ENCODE results near the gene ACP2. TPM values are rescaled to one million over a fixed set of nuclear protein-coding genes. Genes with fewer than 3 reads are reported as not detected.

Gene ACP2
- total RNA-seq, 5 donors from 2014 or later (not counting 1 experiment from before 2014, with no cell fraction given): 16.2 to 26.8 (median 21.9) TPM

DNA sequence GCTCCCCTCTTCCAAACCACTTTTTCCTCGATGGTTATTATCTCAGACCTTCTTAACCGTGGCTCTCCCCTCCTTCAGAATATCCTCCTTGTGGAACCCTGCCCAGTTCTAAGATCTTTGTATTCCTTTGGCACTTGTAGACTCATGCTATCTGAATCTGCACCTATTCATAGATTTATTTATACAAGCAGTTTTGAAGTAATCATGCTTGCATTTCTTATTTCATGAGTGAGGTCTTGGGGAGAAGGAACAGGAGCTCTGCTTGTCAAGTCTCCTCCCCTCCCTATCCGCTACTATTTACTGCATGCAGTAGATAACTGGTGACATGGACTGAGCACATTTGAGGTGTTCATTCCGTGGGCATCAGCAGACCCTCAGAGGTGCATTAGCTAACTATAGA, 15.9 kb upstream of the ACP2 start:
- Histone ChIP-seq H3K36me3 (ENCODE audit: control insufficient read depth in 2 of 2, extremely low read depth in 1 of 2, insufficient read depth in 1 of 2, low read length in 1 of 2) (no peaks in the 10 kb centered on the region), H3K27ac (ENCODE audit: low read length) (no peak overlapping the region), H3K4me3 (ENCODE audit: control insufficient read depth in 1 of 2, extremely low read depth in 1 of 2, low read length in 1 of 2) (no peak overlapping the region), H3K4me1 (ENCODE audit: control insufficient read depth in 1 of 2, extremely low read depth in 1 of 2, insufficient read depth in 2 of 2, low read length in 2 of 2) (peaks cover 11 to 27% of the 10 kb centered on the region in 2 experiments), H3K27me3 (replicated peaks in 1 of 2; ENCODE audit: control insufficient read depth in 2 of 2, extremely low read depth in 1 of 2, insufficient read depth in 2 of 2, low read length in 1 of 2) (no peaks in the 10 kb centered on the region), H3K9me3 (no peaks in the 10 kb centered on the region)
- no peak for ATAC-seq (replicated peaks in 1 of 4)
- H3K36me3 Mint-ChIP-seq: no peaks in the 10 kb centered on the region
- no peaks in the 10 kb centered on the region for H3K9me3 Mint-ChIP-seq
- no peak for DNase-seq
- peaks cover 20 to 36% (median 36%) of the 10 kb centered on the region in 3 donors for H3K4me1 Mint-ChIP-seq
- H3K27ac Mint-ChIP-seq: peak overlapping the region; percentile 63 to 73
- H3K27me3 Mint-ChIP-seq: no peaks in the 10 kb centered on the region
- POLR2A ChIA-PET: interaction anchor here in 1 of 2 donors (0.6 kb wide), 1 partner anchor 1138 kb away, joined by 7 read pairs; no protein-coding TSS in a partner anchor
- H3K4me3 Mint-ChIP-seq: no peak overlapping the region
- WGBS (ENCODE audit: insufficient coverage): 100% methylated on average over 1 of the region's 4 CpGs
- CTCF ChIA-PET: no interaction called here

DNA sequence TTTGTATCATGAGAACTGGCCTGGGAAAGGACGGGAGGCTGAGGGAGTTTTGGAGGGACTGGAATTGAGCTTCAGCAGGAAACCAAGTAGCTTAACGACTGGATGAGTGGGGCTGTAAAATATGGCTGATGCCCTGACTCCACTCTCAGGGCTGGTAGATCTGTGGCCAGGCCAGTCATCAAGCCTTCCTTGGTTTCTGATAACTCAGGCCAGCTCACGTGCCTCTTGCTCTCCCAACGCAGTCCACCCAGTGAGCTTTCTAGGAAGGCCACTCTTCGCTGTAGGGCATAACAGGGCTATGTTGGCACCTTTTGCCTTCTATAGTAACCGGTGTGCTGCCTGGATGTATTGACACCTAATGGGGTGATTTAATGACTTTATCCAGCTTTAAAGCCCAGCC, 15.5 kb upstream of the ACP2 start:
- no peak overlapping the region for H3K4me3 Mint-ChIP-seq
- WGBS (ENCODE audit: insufficient coverage): 93% methylated on average over 5 of the region's 6 CpGs
- CTCF ChIA-PET: no interaction called here

DNA sequence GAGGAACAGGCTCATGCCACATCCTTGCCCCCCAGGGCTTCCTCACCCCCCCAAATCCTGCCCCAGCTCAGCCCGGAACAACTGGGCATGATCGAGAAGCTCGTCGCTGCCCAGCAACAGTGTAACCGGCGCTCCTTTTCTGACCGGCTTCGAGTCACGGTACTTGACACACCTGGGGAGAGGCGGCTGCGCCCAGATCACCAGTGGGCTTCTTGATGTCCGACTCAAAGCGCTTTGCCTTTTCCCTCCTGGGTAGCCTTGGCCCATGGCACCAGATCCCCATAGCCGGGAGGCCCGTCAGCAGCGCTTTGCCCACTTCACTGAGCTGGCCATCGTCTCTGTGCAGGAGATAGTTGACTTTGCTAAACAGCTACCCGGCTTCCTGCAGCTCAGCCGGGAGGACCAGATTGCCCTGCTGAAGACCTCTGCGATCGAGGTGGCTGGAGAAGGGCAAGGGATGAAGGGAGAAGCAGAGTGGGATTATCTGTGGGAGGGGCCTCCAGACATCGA, 12.7 kb upstream of the ACP2 start:
- POLR2A ChIA-PET: no interaction called here
- no peaks in the 10 kb centered on the region for H3K27me3 ChIP-seq (replicated peaks in 1 of 2; ENCODE audit: control insufficient read depth in 2 of 2, extremely low read depth in 1 of 2, insufficient read depth in 2 of 2, low read length in 1 of 2)
- no peak overlapping the region for H3K4me3 ChIP-seq (ENCODE audit: control insufficient read depth in 1 of 2, extremely low read depth in 1 of 2, low read length in 1 of 2)
- Mint-ChIP-seq H3K4me3 (no peak overlapping the region), H3K27me3 (no peaks in the 10 kb centered on the region), H3K36me3 (no peaks in the 10 kb centered on the region), H3K27ac (no peak overlapping the region), H3K9me3 (no peaks in the 10 kb centered on the region), H3K4me1 (peaks cover 11 to 23% (median 22%) of the 10 kb centered on the region in 3 donors)
- no peak overlapping the region for H3K27ac ChIP-seq (ENCODE audit: low read length)
- no peak for DNase-seq
- H3K36me3 ChIP-seq (ENCODE audit: control insufficient read depth in 2 of 2, extremely low read depth in 1 of 2, insufficient read depth in 1 of 2, low read length in 1 of 2): no peaks in the 10 kb centered on the region
- CTCF ChIA-PET: interaction anchor here in 1 of 2 donors (0.5 kb wide), 1 partner anchor 25 kb away, joined by 3 read pairs; no protein-coding TSS in a partner anchor
- WGBS (ENCODE audit: insufficient coverage): 95% methylated on average over 19 of the region's 22 CpGs
- no peak for ATAC-seq (replicated peaks in 1 of 4)
- H3K4me1 ChIP-seq (ENCODE audit: control insufficient read depth in 1 of 2, extremely low read depth in 1 of 2, insufficient read depth in 2 of 2, low read length in 2 of 2): peaks cover 2 to 20% of the 10 kb centered on the region in 2 experiments
- H3K9me3 ChIP-seq: no peaks in the 10 kb centered on the region

More for the DNA sequence above, 15.5 kb upstream of the ACP2 start:
- ATAC-seq (replicated peaks in 1 of 4) (no peak), DNase-seq (no peak)
- H3K27me3 ChIP-seq (replicated peaks in 1 of 2; ENCODE audit: control insufficient read depth in 2 of 2, extremely low read depth in 1 of 2, insufficient read depth in 2 of 2, low read length in 1 of 2): no peaks in the 10 kb centered on the region
- POLR2A ChIA-PET: interaction anchor here in 1 of 2 donors (0.6 kb wide), 2 partner anchors 453 to 1138 kb away, joined by 3 to 7 read pairs; no protein-coding TSS in a partner anchor
- Mint-ChIP-seq H3K27ac (peak overlapping the region in 1 of 2 donors; percentile 73), H3K36me3 (no peaks in the 10 kb centered on the region), H3K9me3 (no peaks in the 10 kb centered on the region), H3K4me1 (peaks cover 22 to 38% (median 37%) of the 10 kb centered on the region in 3 donors), H3K27me3 (no peaks in the 10 kb centered on the region)
- peaks cover 11 to 28% of the 10 kb centered on the region in 2 experiments for H3K4me1 ChIP-seq (ENCODE audit: control insufficient read depth in 1 of 2, extremely low read depth in 1 of 2, insufficient read depth in 2 of 2, low read length in 2 of 2)
- no peak overlapping the region for H3K4me3 ChIP-seq (ENCODE audit: control insufficient read depth in 1 of 2, extremely low read depth in 1 of 2, low read length in 1 of 2)
- H3K36me3 ChIP-seq (ENCODE audit: control insufficient read depth in 2 of 2, extremely low read depth in 1 of 2, insufficient read depth in 1 of 2, low read length in 1 of 2): no peaks in the 10 kb centered on the region
- H3K9me3 ChIP-seq: no peaks in the 10 kb centered on the region
- no peak overlapping the region for H3K27ac ChIP-seq (ENCODE audit: low read length)

DNA sequence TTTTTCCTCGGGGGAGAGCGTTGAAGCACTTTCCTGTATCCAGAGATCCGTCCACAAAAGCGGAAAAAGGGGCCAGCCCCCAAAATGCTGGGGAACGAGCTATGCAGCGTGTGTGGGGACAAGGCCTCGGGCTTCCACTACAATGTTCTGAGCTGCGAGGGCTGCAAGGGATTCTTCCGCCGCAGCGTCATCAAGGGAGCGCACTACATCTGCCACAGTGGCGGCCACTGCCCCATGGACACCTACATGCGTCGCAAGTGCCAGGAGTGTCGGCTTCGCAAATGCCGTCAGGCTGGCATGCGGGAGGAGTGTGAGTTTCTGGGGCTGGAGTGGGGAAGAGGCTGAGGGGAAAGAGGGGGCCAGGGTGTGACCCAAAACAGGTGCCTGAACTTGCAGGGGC, 11.8 kb upstream of the ACP2 start:
- no peak for DNase-seq
- Histone ChIP-seq H3K9me3 (no peaks in the 10 kb centered on the region), H3K27ac (ENCODE audit: low read length) (no peak overlapping the region), H3K4me3 (ENCODE audit: control insufficient read depth in 1 of 2, extremely low read depth in 1 of 2, low read length in 1 of 2) (no peak overlapping the region), H3K27me3 (replicated peaks in 1 of 2; ENCODE audit: control insufficient read depth in 2 of 2, extremely low read depth in 1 of 2, insufficient read depth in 2 of 2, low read length in 1 of 2) (no peaks in the 10 kb centered on the region), H3K36me3 (ENCODE audit: control insufficient read depth in 2 of 2, extremely low read depth in 1 of 2, insufficient read depth in 1 of 2, low read length in 1 of 2) (no peaks in the 10 kb centered on the region), H3K4me1 (ENCODE audit: control insufficient read depth in 1 of 2, extremely low read depth in 1 of 2, insufficient read depth in 2 of 2, low read length in 2 of 2) (peaks cover 2 to 16% of the 10 kb centered on the region in 2 experiments)
- Mint-ChIP-seq H3K4me1 (peaks cover 11 to 16% (median 13%) of the 10 kb centered on the region in 3 donors), H3K4me3 (no peak overlapping the region), H3K36me3 (no peaks in the 10 kb centered on the region), H3K9me3 (no peaks in the 10 kb centered on the region), H3K27me3 (no peaks in the 10 kb centered on the region), H3K27ac (no peak overlapping the region)
- POLR2A ChIA-PET: interaction anchor here in 1 of 2 donors (0.6 kb wide), 1 partner anchor 46 kb away, joined by 4 read pairs; no protein-coding TSS in a partner anchor
- WGBS (ENCODE audit: insufficient coverage): 96% methylated on average over 19 of the region's 19 CpGs
- no peak for ATAC-seq (replicated peaks in 1 of 4)
- CTCF ChIA-PET: interaction anchor here (0.7 to 1.4 kb wide), 3 partner anchors 46 to 448 kb away, joined by 3 to 6 read pairs (median 5); partner anchors contain the start of gene DDB2 (in 1 of the 2)

DNA sequence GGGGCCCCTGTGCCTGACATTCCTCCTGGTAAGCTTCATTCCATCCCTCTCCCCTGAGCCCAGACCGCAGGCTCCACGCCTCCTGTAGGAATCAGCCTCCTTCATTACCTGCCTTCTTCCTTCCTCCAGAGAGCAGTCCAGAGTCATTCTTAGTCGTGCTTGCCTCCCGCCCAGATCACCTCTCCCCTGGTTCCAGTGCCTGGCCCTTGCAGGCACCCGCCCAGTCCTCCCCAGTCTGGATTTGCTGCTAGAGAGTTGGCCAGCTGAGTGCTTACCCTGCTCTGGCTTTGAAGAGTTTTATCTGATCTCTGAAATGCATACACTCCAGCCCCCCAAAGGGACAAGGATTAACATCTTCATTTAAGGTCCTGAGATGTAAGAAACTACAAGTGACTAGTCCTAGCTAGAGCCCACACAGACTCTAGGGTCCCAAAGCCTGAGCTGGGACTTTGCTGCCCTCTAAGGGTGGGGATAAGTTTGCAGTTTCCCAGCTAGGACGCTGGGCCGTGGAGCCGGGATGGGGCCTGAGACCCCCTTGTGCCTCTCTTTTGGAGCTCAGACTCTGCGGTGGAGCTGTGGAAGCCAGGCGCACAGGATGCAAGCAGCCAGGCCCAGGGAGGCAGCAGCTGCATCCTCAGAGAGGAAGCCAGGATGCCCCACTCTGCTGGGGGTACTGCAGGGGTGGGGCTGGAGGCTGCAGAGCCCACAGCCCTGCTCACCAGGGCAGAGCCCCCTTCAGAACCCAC, 10.8 kb upstream of the ACP2 start:
- H3K4me1 Mint-ChIP-seq: peaks cover 7 to 11% (median 10%) of the 10 kb centered on the region in 3 donors
- DNase-seq: peak in 9 of 35 experiments; percentile 12 to 58 (median 25)
- H3K4me3 ChIP-seq (ENCODE audit: control insufficient read depth in 1 of 2, extremely low read depth in 1 of 2, low read length in 1 of 2): no peak overlapping the region

DNA sequence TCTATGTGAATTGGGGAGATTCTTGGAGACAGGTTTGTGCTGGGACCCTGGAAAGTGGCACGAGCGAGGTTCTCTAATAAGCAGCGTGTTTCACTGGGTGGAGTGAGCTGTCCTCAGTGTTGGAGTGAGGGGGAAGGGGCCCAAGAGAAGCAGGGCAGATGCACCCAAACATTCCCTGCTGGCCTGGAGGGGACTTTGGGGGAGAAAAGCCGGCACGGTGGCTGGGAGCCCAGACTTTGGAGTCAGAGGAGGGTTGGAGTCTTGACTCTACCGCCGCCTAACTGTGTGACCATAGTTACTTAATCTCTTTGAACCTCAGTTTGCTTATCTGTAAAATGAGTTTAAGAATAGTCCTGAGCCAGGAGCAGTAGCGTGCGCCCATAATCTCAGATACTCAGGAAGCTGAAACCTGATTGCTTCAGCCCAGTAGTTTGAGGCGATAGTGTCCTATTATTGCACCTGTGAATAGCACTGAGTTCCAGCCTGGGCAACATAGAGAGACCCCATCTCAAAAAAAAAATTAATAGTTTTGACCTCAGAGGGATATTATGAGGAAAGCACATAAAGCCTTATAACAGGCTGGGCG, 9.8 kb upstream of the ACP2 start:
- Histone ChIP-seq H3K27ac (ENCODE audit: low read length) (no peak overlapping the region), H3K27me3 (replicated peaks in 1 of 2; ENCODE audit: control insufficient read depth in 2 of 2, extremely low read depth in 1 of 2, insufficient read depth in 2 of 2, low read length in 1 of 2) (no peaks in the 10 kb centered on the region), H3K9me3 (no peaks in the 10 kb centered on the region), H3K4me1 (ENCODE audit: control insufficient read depth in 1 of 2, extremely low read depth in 1 of 2, insufficient read depth in 2 of 2, low read length in 2 of 2) (peaks cover 0 to 15% of the 10 kb centered on the region in 2 experiments), H3K4me3 (ENCODE audit: control insufficient read depth in 1 of 2, extremely low read depth in 1 of 2, low read length in 1 of 2) (no peak overlapping the region), H3K36me3 (ENCODE audit: control insufficient read depth in 2 of 2, extremely low read depth in 1 of 2, insufficient read depth in 1 of 2, low read length in 1 of 2) (no peaks in the 10 kb centered on the region)
- no peaks in the 10 kb centered on the region for H3K27me3 Mint-ChIP-seq
- no peaks in the 10 kb centered on the region for H3K36me3 Mint-ChIP-seq
- peaks cover 6 to 11% (median 9%) of the 10 kb centered on the region in 3 donors for H3K4me1 Mint-ChIP-seq
- H3K4me3 Mint-ChIP-seq: no peak overlapping the region
- ChIA-PET CTCF (interaction anchor here (0.7 to 0.9 kb wide), 2 partner anchors 54 to 154 kb away, joined by 3 read pairs; no protein-coding TSS in a partner anchor), POLR2A (no interaction called here)
- DNase-seq (no peak), ATAC-seq (replicated peaks in 1 of 4) (no peak)
- WGBS (ENCODE audit: insufficient coverage): 90% methylated on average over 3 of the region's 11 CpGs
- H3K9me3 Mint-ChIP-seq: no peaks in the 10 kb centered on the region
- no peak overlapping the region for H3K27ac Mint-ChIP-seq

More for the DNA sequence above, 10.8 kb upstream of the ACP2 start:
- Mint-ChIP-seq H3K9me3 (no peaks in the 10 kb centered on the region), H3K27ac (no peak overlapping the region), H3K4me3 (no peak overlapping the region), H3K27me3 (no peaks in the 10 kb centered on the region), H3K36me3 (no peaks in the 10 kb centered on the region)
- Histone ChIP-seq H3K4me1 (ENCODE audit: control insufficient read depth in 1 of 2, extremely low read depth in 1 of 2, insufficient read depth in 2 of 2, low read length in 2 of 2) (peaks cover 0 to 15% of the 10 kb centered on the region in 2 experiments), H3K27me3 (replicated peaks in 1 of 2; ENCODE audit: control insufficient read depth in 2 of 2, extremely low read depth in 1 of 2, insufficient read depth in 2 of 2, low read length in 1 of 2) (no peaks in the 10 kb centered on the region), H3K9me3 (no peaks in the 10 kb centered on the region), H3K27ac (ENCODE audit: low read length) (no peak overlapping the region), H3K36me3 (ENCODE audit: control insufficient read depth in 2 of 2, extremely low read depth in 1 of 2, insufficient read depth in 1 of 2, low read length in 1 of 2) (no peaks in the 10 kb centered on the region)
- ChIA-PET POLR2A (interaction anchor here in 1 of 2 donors (0.5 to 0.7 kb wide), 3 partner anchors 14 to 1901 kb away, joined by 3 to 5 read pairs (median 3); no protein-coding TSS in a partner anchor), CTCF (interaction anchor here (0.5 to 1.4 kb wide), 12 partner anchors 9 to 449 kb away, joined by 3 to 8 read pairs (median 3); partner anchors contain the start of gene DDB2 (in 1 of the 2))
- WGBS (ENCODE audit: insufficient coverage): 52% methylated on average over 9 of the region's 10 CpGs
- ATAC-seq (replicated peaks in 1 of 4): peak; percentile 73 to 85 (median 78)

All from T-cell (primary cell).